OCI-M2 (cell line): Measurements from ENCODE around the gene NUS1.
"Not testable (repeated sequence)": the region's sequence is repeated elsewhere in the genome, so short reads cannot be mapped to it uniquely, and the experiment has no call there.

ENCODE experiments used
- DNase-seq: peaks from one replicate; lab custom pipeline; 2025; ENCODE audit not compliant: unreplicated experiment; lab: John Stamatoyannopoulos, UW

Gene NUS1

DNA sequence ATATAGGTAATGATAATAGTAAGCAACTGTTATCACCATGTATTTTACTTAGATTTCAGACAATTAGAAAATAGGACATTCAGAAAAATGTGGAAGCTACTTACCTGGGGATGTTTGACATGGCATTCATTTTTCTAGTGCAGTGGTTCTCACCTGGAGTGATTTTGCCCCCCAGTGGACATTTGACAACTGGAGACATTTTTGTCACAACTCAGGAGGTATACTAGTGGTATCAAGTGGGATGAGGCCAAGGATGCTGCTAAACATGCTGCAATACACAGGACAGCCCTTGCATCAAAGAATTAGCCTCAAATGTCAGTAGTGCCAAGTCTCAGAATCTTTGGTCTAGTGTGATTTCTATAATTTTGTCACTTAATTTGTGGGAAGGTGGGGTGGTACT, 36.1 kb downstream of the NUS1 start:
- no peak for DNase-seq

DNA sequence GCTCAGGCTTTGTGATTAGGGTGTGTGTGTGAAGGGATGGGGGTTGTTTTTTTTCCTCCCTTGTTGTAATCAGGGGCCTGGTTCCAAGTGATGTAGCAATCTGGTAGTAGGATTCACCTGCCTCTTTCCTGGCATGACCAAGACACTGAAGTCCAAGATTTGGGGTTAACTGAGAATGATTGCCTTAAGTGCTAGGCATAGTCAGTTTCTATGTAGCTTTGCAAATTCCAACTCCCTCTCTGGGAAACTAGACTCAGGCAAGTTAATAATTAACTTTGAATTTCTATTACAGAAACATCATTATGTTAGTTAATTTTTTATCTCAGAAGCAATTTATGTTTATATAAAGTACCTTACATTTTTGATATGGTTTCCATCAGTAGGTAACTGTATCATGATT, 43.6 kb downstream of the NUS1 start:
- DNase-seq, result no peak

DNA sequence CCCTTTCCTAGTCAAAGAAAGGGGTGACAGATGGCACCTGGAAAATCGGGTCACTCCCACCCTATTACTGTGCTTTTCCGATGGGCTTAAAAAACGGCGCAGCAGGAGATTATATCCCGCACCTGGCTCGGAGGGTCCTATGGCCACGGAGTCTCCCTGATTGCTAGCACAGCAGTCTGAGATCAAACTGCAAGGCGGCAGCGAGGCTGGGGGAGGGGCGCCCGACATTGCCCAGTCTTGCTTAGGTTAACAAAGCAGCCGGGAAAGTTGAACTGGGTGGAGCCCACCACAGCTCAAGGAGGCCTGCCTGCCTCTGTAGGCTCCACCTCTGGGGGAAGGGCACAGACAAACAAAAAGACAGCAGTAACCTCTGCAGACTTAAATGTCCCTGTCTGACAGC, 46.3 kb downstream of the NUS1 start:
- not testable (repeated sequence) for DNase-seq

DNA sequence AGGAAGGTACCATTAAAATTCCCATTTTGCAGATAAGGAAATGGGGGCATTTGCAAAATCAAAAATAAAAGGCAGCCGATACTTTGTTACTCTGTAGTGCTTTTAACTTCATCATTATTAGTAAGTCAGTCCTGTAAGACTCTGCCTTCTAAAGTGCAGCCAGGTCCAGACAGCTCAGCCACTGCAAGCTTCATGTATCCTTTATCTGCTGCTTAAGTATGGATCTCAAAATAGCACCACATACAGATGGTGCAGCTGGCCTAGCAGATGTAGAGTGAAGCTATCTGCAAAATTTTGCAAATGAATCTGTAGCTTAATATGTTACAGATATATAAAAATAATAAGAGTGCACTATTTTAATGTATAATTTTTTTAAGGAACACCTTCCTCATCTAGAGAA, 53.4 kb downstream of the NUS1 start:
- no peak for DNase-seq

DNA sequence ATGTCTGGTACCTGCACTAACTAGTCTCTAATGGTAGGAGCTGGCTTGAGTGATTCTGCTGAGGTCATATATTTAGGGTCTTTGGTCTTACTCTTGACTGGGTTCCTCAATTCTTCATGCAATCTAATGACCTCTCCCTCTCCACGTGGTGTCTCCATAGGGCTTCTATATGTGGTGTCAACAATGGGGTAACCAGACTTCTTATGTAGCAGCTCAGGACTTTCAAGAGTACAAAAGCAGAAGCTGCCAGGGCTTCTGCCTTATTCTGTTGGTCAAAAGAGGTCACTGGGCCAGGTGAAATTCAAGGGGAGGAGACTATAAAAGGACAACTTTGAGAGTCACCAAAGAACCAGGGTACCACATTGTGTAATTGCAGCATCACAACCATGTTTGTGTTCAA, 54.3 kb downstream of the NUS1 start:
- DNase-seq, result no peak

DNA sequence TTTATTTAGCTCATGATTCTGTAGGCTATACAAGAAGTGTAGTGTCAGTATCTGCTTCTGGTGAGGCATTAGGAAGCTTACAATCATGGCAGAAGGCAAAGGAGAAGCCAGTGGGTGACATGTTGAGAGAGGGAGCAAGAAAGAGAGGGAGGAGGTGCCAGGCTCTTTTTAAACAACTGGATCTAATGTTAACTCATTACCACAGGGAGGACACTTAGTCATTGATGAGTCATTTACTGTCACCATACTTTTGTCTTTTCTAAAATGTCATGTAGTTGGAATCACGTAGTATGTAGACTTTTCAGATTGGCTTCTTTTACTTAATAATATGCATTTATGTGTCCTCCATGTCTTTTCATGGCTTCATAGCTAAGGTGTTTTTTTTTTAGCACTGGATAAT, 58.1 kb downstream of the NUS1 start:
- DNase-seq, result no peak

DNA sequence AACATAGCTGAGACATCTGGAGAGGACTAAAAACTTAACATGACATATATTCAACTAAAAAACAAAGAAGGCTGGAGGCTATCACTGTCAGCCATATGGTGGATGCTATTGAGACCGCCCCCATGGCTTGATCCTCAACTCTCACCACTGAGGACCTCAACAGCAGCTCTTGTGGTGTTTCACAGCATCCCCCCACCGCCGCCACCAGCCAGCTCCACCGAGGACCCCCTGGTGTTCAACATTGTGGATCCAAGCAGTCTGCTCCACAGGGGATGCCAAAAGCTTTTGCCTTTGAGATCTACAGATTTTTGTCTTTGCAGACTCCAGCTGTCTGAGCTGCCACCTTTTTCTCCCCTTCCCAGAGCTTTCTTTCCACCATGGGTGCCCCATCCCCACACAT, 64.6 kb downstream of the NUS1 start:
- no peak for DNase-seq

DNA sequence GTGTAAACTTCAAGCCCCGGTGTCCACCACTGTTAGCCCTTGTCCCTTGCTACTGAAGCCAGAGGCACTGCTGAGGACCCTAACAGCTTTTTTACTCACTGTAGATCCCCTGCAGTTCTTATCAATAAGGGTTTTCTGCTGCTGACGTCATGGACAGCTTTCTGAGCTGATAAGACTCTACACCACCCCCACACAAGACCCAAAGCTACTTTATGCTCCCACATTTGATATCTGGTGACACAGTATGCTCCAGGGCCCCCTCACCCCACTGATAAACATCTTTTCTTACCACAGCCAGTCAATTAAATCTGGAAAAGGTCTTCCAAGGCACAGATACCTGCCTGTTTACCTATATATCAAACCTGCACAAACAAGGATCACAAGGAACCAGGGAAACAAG, 65.3 kb downstream of the NUS1 start:
- DNase-seq, result no peak

DNA sequence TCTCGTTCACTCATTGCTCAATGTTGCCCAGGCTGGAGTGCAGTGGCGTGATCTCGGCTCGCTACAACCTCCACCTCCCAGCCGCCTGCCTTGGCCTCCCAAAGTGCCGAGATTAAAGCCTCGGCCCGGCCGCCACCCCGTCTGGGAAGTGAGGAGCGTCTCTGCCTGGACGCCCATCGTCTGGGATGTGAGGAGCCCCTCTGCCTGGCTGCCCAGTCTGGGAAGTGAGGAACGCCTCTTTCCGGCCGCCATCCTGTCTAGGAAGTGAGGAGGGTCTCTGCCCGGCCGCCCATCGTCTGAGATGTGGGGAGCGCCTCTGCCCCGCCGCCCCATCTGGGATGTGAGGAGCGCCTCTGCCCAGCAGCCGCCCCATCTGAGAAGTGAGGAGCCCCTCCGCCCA, 75.4 kb downstream of the NUS1 start:
- DNase-seq, result not testable (repeated sequence)
